Heart right ventricle (tissue), 16 donors: Measurements from ENCODE around the gene ELMO1. TPM values are rescaled to one million over a fixed set of nuclear protein-coding genes. Genes with fewer than 3 reads are reported as not detected.

Experiments used
- ATAC-seq, 8 donors: fragments of 200-7000 bp; cut with Tn5 transposase; one replicate each; pipeline ENCODE4 v1.9.1; 2020; ENCODE audit warnings: mild to moderate bottlenecking in 8 of 8, moderate library complexity in 8 of 8, moderate number of reproducible peaks in 1 of 8
- DNase-seq, 2 donors: peaks; one replicate each; pipeline ENCODE4 v3.0.0-alpha.2; 2020
- H3K27ac ChIP-seq, 10 donors: fragments of 200-600 bp; sonication (generic) in 2 of 10; one replicate each; pipeline versions ENCODE4 v1.5.0 to v1.8.0; 2020 to 2022; ENCODE audit warnings: mild to moderate bottlenecking in 3 of 10
- H3K27me3 ChIP-seq, 7 donors: fragments of 200-600 bp; one replicate each; pipeline ENCODE4 v1.8.0; 2021 to 2022; ENCODE audit warnings: mild to moderate bottlenecking in 2 of 7
- H3K36me3 ChIP-seq, 9 donors: fragments of 200-600 bp; sonication (generic) in 1 of 9; one replicate each; pipeline versions ENCODE4 v1.5.0 to v1.8.0; 2020 to 2022; ENCODE audit warnings: mild to moderate bottlenecking in 2 of 9
- H3K4me1 ChIP-seq, 9 donors: fragments of 200-600 bp; sonication (generic) in 1 of 9; one replicate each; pipeline versions ENCODE4 v1.5.0 to v1.8.0; 2020 to 2022; ENCODE audit warnings: mild to moderate bottlenecking in 4 of 9
- H3K4me3 ChIP-seq, 10 donors: fragments of 200-600 bp; sonication (generic) in 2 of 10; one replicate each; pipeline versions ENCODE4 v1.5.0 to v1.8.0; 2020 to 2022; ENCODE audit warnings: mild to moderate bottlenecking in 7 of 10, moderate library complexity in 2 of 10
- H3K9me3 ChIP-seq, 11 donors: fragments of 200-600 bp in 10 of 11; sonication (generic) in 2 of 11; one replicate each; pipeline versions ENCODE4 v1.5.0 to v1.8.0; 2013 to 2022; ENCODE audit warnings: mild to moderate bottlenecking in 2 of 11, control low read depth in 1 of 11, moderate library complexity in 1 of 11
- CTCF ChIP-seq, 9 donors: fragments of 200-600 bp; sonication (generic) in 2 of 9; IDR thresholded peaks; one replicate each; pipeline versions ENCODE4 v1.5.0 to v1.8.0; 2021 to 2022; ENCODE audit warnings: antibody characterized with exemption in 9 of 9, mild to moderate bottlenecking in 5 of 9, moderate library complexity in 1 of 9
- WGBS, 2 donors: extraction: QIAGEN DNeasy Blood & Tissue Kit; methylation state at CpG; one replicate each; pipeline ENCODE4 v1.1.7; 2013; ENCODE audit warnings: inconsistent platforms in 1 of 2; 5-methylcytosine and 5-hydroxymethylcytosine counted together
- intact Hi-C, 10 donors: fragments of 100-400 bp; cut with DNase I; formaldehyde crosslinking; loops; one replicate each; pipeline versions ENCODE4 v1.11.1 to v1.14.2; 2022
- polyA plus RNA-seq, 2 donors: library from polyadenylated mRNA; stranded (reverse); fragments of 200-250 nt; gene quantifications; one replicate each; pipeline ENCODE4 v1.2.3, GENCODE V29; 2013
- total RNA-seq, 10 donors: library from RNA; stranded (reverse); fragmentation: NEBNext Ultra II Directional in 3 of 10; extraction: Animal tissue kit (Norgen Biotek cat#: 25700) in 3 of 10; gene quantifications; one replicate each; pipeline versions ENCODE4 v1.2.1 to v1.2.4, GENCODE V29; 2021 to 2023
- donor health status: Arrhythmogenic right ventricular cardiomyopathy.
- donor health status: ischemic (EF 13 %, LVEDD 7.1; RV severe dilation, severe dysfunction).
- donor health status: healthy with polysubstance abuse.
- donor health status: DM: no; HTN: yes; CAD: no.
- donor health status: DM: no; HTN: no; CAD: no.
- donor health status: ischemic (EF 25% LVEDD 6.9; RV normal size, moderate dysfunction).
- donor health status: ischemic (EF 25% LVEDD 5.7; RV mildly dilated, moderate dysfunction).
- donor health status: healthy.
- donor health status: DM: yes; HTN: yes; CAD: no.
- donor health status: Ischemic cardiomyopathy.
- donor health status: ischemic (EF 35%, LVEDD 5.7; RV mildly dilated, moderate dysfunction).
- donor health status: nonischemic (EF 11% LVEDD 7.7; RV severe dilation, severe dysfunction).
- donor health status: DM: yes; HTN: yes; CAD: no.
- donor health status: PGD.
- donor health status: ischemic (EF 29% LVEDD 5.4; RV normal size, mild dysfunction).
- donor health status: nonischemic (EF 23%, LVEDD 6.1; RV moderate dilation, normal function).

Gene ELMO1
- total and polyA plus RNA-seq, 12 donors: 8.5 to 18.0 (median 13.9) TPM

GRCh38 chr7:36919738-36920137 is 528.9 kb downstream of the ELMO1 start:
- DNase-seq: no peak
- 81 to 85% methylated on average over 4 of the region's 4 CpGs for WGBS, 2 donors
- TF ChIP-seq CTCF (IDR thresholded peaks at IDR 0.05): no peak
- H3K4me1 ChIP-seq: peaks cover 0 to 13% (median 0%) of the 10 kb centered on the region in 9 donors
- no peak overlapping the region for H3K27ac ChIP-seq
- no peak for ATAC-seq
- intact Hi-C loops: no loop called here
- peaks cover 0 to 11% (median 0%) of the 10 kb centered on the region in 11 donors for H3K9me3 ChIP-seq
- no peaks in the 10 kb centered on the region for H3K36me3 ChIP-seq
- no peaks in the 10 kb centered on the region for H3K27me3 ChIP-seq
- no peak overlapping the region for H3K4me3 ChIP-seq

- no peak for ATAC-seq
- no peak for TF ChIP-seq CTCF (IDR thresholded peaks at IDR 0.05)
- no peaks in the 10 kb centered on the region for H3K36me3 ChIP-seq
- no peak for DNase-seq
- WGBS, 2 donors: 92 to 99% methylated on average over 2 of the region's 2 CpGs
- no peak overlapping the region for H3K27ac ChIP-seq
- no peaks in the 10 kb centered on the region for H3K27me3 ChIP-seq
- peaks cover 0 to 11% (median 0%) of the 10 kb centered on the region in 11 donors for H3K9me3 ChIP-seq
- intact Hi-C loops: no loop called here
- peaks cover 0 to 3% (median 0%) of the 10 kb centered on the region in 9 donors for H3K4me1 ChIP-seq
- H3K4me3 ChIP-seq: no peak overlapping the region
Measured at GRCh38 chr7:36918591-36918990, 530.1 kb downstream of the ELMO1 start.

GRCh38 chr7:36916619-36917018 is 532.0 kb downstream of the ELMO1 start:
- DNase-seq (no peak), ATAC-seq (no peak)
- H3K9me3 ChIP-seq: peaks cover 0 to 8% (median 0%) of the 10 kb centered on the region in 11 donors
- no peak overlapping the region for H3K4me3 ChIP-seq
- H3K27ac ChIP-seq: no peak overlapping the region
- no peaks in the 10 kb centered on the region for H3K36me3 ChIP-seq
- H3K4me1 ChIP-seq: no peaks in the 10 kb centered on the region
- TF ChIP-seq CTCF (IDR thresholded peaks at IDR 0.05): no peak
- no peaks in the 10 kb centered on the region for H3K27me3 ChIP-seq
- intact Hi-C loops: no loop called here

GRCh38 chr7:36916116-36916515 is 532.5 kb downstream of the ELMO1 start:
- intact Hi-C loops: no loop called here
- Histone ChIP-seq H3K4me1 (no peaks in the 10 kb centered on the region), H3K4me3 (no peak overlapping the region), H3K27ac (no peak overlapping the region), H3K9me3 (peaks cover 0 to 7% (median 0%) of the 10 kb centered on the region in 11 donors), H3K27me3 (no peaks in the 10 kb centered on the region), H3K36me3 (no peaks in the 10 kb centered on the region)
- TF ChIP-seq CTCF (IDR thresholded peaks at IDR 0.05): no peak
- 79 to 93% methylated on average over 3 of the region's 3 CpGs for WGBS, 2 donors
- no peak for DNase-seq
- no peak for ATAC-seq
